Lower leg skin (tissue), 3 donors: Measurements from ENCODE around the gene RRP9.

Source experiments
- POLR2A ChIP-seq, 2 donors: fragments of 450-650 bp; IDR thresholded peaks; one replicate each; pipeline ENCODE4 v1.6.1; 2016 to 2017; ENCODE audit warnings: antibody characterized with exemption in 2 of 2, mild to moderate bottlenecking in 1 of 2, moderate library complexity in 1 of 2
- TF ChIP-seq, protein P1 (sequence below), 3 donors: fragments of 450-650 bp; IDR thresholded peaks; one replicate each; pipeline ENCODE4 v1.5.1; 2016; ENCODE audit warnings: antibody characterized with exemption in 3 of 3, mild to moderate bottlenecking in 3 of 3, moderate library complexity in 2 of 3

DNA sequence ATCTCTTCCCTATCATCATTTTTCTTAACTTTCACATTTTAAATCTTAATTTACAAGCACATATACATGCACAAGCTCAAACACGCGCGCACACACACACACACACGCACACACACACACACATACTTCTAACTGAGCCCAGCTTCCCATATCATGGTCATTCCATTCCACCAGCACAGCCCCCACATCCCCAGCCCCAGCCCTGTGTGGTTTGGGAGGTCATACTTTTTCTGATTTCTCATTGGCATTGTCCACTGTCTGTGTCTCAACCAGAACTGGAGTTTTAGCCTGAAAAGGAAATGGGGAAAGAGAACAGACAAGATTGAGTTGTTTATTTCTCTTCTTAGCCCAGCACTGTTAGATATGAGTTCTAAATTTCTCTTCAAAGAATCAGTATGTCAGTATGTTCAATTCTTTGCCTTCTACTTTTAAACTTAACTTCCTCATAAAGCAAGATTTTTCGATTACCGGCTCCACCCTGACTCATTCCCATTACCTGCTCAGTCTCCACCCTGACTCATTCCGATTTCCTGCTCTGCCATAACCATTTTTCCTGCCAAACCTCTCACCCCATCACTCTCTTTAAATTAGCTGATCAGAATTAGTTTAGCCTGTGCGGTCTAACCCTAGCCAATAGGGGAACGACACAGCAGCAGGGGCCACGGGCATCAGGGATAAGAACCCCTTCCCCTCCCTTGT is 44.9 kb downstream of the RRP9 start:
- TF ChIP-seq, protein P1, sequence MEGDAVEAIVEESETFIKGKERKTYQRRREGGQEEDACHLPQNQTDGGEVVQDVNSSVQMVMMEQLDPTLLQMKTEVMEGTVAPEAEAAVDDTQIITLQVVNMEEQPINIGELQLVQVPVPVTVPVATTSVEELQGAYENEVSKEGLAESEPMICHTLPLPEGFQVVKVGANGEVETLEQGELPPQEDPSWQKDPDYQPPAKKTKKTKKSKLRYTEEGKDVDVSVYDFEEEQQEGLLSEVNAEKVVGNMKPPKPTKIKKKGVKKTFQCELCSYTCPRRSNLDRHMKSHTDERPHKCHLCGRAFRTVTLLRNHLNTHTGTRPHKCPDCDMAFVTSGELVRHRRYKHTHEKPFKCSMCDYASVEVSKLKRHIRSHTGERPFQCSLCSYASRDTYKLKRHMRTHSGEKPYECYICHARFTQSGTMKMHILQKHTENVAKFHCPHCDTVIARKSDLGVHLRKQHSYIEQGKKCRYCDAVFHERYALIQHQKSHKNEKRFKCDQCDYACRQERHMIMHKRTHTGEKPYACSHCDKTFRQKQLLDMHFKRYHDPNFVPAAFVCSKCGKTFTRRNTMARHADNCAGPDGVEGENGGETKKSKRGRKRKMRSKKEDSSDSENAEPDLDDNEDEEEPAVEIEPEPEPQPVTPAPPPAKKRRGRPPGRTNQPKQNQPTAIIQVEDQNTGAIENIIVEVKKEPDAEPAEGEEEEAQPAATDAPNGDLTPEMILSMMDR (IDR thresholded peaks at IDR 0.05) = no peak
- no peak for TF ChIP-seq POLR2A (IDR thresholded peaks at IDR 0.05)
